ENCODE results near the gene LOXL1. TPM values are rescaled to one million over a fixed set of nuclear protein-coding genes. Genes with fewer than 3 reads are reported as not detected.
"Not testable (repeated sequence)": the region's sequence is repeated elsewhere in the genome, so short reads cannot be mapped to it uniquely, and the experiment has no call there.

The LOXL1 gene
- total RNA-seq, 2 experiments from 2014 or later, result 1.9 to 2.5 TPM

DNA sequence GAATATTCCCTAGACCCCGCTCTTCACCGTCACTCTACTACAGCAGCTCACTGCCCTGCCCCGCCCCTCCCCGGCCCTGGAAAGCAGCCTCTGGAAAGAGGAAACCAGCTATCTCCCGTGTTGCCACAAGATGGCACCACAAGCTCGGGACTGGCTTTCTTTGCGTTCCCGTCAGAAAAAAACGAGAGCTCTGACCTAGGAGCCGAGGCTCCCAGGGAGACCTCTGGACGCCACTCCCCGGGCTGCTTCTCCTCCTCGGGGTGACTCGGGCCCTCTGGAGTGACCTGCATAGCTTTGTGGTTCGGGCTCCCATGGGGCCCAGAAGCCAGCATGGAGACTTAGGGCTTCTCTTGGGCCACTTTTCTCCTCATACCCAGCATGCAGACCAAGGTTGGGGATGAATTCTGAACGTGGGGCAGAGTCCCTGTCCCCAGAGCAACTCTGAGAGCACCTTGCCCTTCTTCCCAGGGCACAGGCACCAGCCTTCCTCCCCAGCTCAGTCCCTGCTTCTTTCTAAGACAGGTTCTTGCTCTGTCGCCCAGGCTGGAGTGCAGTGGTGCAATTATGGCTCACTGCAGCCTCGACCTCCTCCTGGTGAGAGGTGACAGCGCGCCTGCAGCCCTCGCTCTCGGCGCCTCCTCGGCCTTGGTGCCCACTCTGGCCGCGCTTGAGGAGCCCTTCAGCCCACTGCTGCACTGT is 46.9 kb downstream of the LOXL1 start:
- ChIA-PET POLR2A (interaction anchor here (0.6 to 0.8 kb wide), 4 partner anchors 21 to 1006 kb away, joined by 3 to 6 read pairs (median 4); partner anchors contain the start of gene PML), CTCF (interaction anchor here (0.6 to 6.7 kb wide), 46 partner anchors 7 to 1441 kb away, joined by 3 to 57 read pairs (median 4); partner anchors contain the start of genes PML and STOML1)
- ATAC-seq (peak; percentile 88), DNase-seq (peak; percentile 91)
- intact Hi-C loops (cut with DNase I, micrococcal nuclease), result loop anchor here (1.0 to 5.0 kb wide), 11 partner anchors 8 to 349 kb away; partner anchors contain the start of gene PML (in 1 of the 2)
- Mint-ChIP-seq H3K36me3 (ENCODE audit: low read depth) (no peaks in the 10 kb centered on the region), H3K9me3 (ENCODE audit: low read depth) (peaks cover 4% of the 10 kb centered on the region), H3K4me3 (peak overlapping the region; percentile 8), H3K4me1 (peaks cover 27% of the 10 kb centered on the region), H3K27me3 (peaks cover 12% of the 10 kb centered on the region), H3K27ac (no peak overlapping the region)

DNA sequence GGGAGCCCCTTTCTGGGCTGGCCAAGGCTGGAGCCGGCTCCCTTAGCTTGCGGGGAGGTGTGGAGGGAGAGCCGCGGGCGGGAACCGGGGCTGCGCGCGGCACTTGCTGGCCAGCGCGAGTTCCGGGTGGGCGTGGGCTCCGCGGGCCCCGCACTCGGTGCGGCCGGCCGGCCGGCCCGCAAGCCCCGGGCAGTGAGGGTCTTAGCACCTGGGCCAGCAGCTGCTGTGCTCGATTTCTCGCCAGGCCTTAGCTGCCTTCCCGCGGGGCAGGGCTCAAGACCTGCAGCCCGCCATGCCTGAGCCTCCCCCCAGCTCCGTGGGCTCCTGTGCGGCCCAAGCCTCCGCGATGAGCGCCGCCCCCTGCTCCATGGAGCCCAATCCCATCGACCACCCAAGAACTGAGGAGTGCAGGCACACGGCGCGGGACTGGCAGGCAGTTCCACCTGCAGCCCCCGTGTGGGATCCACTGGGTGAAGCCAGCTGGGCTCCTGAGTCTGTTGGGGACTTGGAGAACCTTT is 47.5 kb downstream of the LOXL1 start:
- not testable (repeated sequence) for H3K27ac Mint-ChIP-seq; H3K4me3 Mint-ChIP-seq; H3K9me3 Mint-ChIP-seq (ENCODE audit: low read depth); DNase-seq; H3K36me3 Mint-ChIP-seq (ENCODE audit: low read depth); ATAC-seq
- ChIA-PET POLR2A (interaction anchor here (1.0 kb wide), 1 partner anchor 8 kb away, joined by 3 read pairs; no protein-coding TSS in a partner anchor), CTCF (interaction anchor here (0.6 to 6.7 kb wide), 24 partner anchors 8 to 488 kb away, joined by 3 to 57 read pairs (median 6); partner anchors contain the start of genes PML and STOML1)
- H3K4me1 Mint-ChIP-seq, result peaks cover 27% of the 10 kb centered on the region
- intact Hi-C loops (cut with DNase I, micrococcal nuclease), result loop anchor here (1.0 to 5.0 kb wide), 11 partner anchors 8 to 349 kb away; partner anchors contain the start of gene PML (in 1 of the 2)
- peaks cover 12% of the 10 kb centered on the region for H3K27me3 Mint-ChIP-seq

DNA sequence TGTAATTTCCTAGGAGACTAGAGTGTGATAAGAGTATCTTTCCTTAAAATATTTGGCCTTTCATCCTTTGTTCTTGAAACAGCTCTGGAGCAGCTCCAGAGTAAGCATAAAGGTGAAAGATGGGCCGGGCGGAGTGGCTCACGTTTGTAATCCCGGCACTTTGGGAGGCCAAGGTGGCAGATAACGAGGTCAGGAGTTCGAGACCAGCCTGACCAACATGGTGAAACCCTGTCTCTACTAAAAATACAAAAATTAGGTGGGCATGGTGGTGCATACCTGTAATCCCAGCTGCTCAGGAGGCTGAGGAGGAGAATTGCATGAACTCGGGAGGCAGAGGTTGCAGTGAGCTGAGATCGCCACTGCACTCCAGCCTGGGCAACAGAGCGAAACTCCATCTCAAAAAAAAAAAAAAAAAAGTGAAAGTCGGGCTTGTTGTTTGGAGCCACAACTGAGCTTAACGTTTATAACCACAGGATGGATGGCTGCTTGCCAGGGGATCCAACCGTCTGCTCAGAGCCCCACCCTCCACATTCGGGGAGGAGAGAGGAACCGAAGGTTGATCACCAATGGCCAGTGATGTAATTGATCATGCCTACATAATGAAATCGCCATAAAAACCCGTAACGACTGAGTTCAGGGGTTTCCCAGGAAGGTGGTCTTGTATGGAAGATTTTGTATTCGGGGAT is 49.3 kb downstream of the LOXL1 start:
- not testable (repeated sequence) for H3K9me3 Mint-ChIP-seq (ENCODE audit: low read depth); H3K36me3 Mint-ChIP-seq (ENCODE audit: low read depth); H3K4me3 Mint-ChIP-seq
- intact Hi-C loops (cut with DNase I, micrococcal nuclease), result loop anchor here in 1 of 2 experiments (5.0 kb wide), 1 partner anchor 62 kb away; no protein-coding TSS in a partner anchor
- Mint-ChIP-seq H3K27ac (peak overlapping the region; percentile 43), H3K27me3 (peaks cover 12% of the 10 kb centered on the region), H3K4me1 (peaks cover 30% of the 10 kb centered on the region)
- DNase-seq (peak; percentile 62), ATAC-seq (peak; percentile 20)
- POLR2A ChIA-PET, result interaction anchor here (1.7 kb wide), 1 partner anchor 31 kb away, joined by 3 read pairs; no protein-coding TSS in a partner anchor
- CTCF ChIA-PET, result interaction anchor here (0.7 to 6.7 kb wide), 12 partner anchors 10 to 672 kb away, joined by 3 to 57 read pairs (median 3); partner anchors contain the start of gene PML

DNA sequence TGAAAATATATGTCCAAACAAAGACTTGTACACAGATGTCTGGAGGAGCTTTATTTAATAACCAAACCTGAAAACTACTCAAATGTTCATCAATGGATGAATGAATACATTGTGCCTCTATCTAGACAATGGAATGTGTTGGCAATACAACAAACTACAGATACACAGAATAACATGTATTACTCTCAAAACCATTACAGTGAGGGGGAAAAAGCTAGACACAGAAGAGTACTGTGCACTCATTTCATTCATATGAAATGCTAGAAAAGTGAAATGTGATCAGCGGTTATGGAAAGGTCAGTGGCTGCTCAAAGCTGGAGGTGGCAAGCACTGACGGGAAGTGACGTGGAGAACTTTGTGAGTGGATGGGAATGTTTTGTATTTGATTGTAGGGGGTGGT is 52.6 kb downstream of the LOXL1 start:
- CTCF ChIA-PET, result interaction anchor here (1.1 kb wide), 1 partner anchor 51 kb away, joined by 4 read pairs; no protein-coding TSS in a partner anchor
- Mint-ChIP-seq H3K36me3 (ENCODE audit: low read depth) (peaks cover under 1% of the 10 kb centered on the region), H3K27me3 (peaks cover 12% of the 10 kb centered on the region), H3K9me3 (ENCODE audit: low read depth) (peaks cover 4% of the 10 kb centered on the region), H3K4me1 (peaks cover 46% of the 10 kb centered on the region), H3K27ac (no peak overlapping the region), H3K4me3 (no peak overlapping the region)
- intact Hi-C loops (cut with DNase I, micrococcal nuclease), result loop anchor here in 1 of 2 experiments (5.0 kb wide), 1 partner anchor 58 kb away; no protein-coding TSS in a partner anchor
- no peak for ATAC-seq
- DNase-seq, result no peak
- POLR2A ChIA-PET, result no interaction called here

DNA sequence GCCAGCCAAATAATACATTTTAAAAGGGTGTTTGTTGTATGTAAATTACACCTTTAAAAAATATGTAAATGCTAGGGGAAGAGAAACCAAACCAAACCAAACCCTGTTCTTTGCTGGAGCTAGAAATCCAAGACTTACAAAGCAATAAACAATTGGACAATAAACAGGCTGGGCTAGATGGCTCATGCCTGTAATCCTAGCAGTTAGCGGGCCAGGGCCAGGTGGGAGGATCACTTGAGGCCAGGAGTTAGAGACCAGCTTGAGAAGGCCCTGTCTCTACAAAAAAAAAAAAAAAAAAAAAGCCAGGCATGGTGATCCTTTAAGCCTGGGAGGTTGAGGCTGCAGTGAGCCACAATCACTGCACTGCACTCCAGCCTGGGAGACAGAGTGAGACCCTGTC is 53.4 kb downstream of the LOXL1 start:
- DNase-seq, result no peak
- Mint-ChIP-seq H3K27me3 (peaks cover 8% of the 10 kb centered on the region), H3K9me3 (ENCODE audit: low read depth) (no peaks in the 10 kb centered on the region), H3K27ac (no peak overlapping the region), H3K4me3 (no peak overlapping the region), H3K36me3 (ENCODE audit: low read depth) (peaks cover 5% of the 10 kb centered on the region), H3K4me1 (peaks cover 41% of the 10 kb centered on the region)
- POLR2A ChIA-PET, result no interaction called here
- intact Hi-C loops (cut with DNase I, micrococcal nuclease), result loop anchor here in 1 of 2 experiments (5.0 kb wide), 1 partner anchor 58 kb away; no protein-coding TSS in a partner anchor
- CTCF ChIA-PET, result interaction anchor here (0.5 kb wide), 1 partner anchor 591 kb away, joined by 3 read pairs; no protein-coding TSS in a partner anchor
- no peak for ATAC-seq

DNA sequence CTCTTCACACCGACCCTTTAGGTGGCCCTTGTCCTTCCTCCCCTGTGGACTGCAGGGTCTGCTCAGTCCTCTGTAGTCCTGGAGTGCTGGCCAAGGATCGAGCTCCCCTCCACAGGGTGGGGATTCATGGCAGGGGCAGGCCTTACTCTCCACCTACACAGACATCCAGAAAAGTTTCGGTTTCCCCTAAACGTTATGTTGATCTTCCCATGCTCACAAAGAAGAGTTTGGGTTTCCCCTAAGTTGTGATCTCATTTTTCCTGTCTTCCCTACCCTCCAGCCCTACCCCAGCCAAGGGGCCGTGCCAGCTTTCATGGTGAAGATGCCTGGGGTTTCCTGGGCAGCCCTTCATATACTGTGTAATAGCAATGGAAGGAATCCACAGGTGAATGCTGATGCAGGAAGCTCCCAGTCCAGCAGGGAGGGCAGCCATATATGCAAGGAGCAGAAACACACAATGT is 55.5 kb downstream of the LOXL1 start:
- Mint-ChIP-seq H3K4me3 (peak overlapping the region; percentile 52), H3K36me3 (ENCODE audit: low read depth) (peaks cover 8% of the 10 kb centered on the region), H3K27ac (peak overlapping the region; percentile 93), H3K4me1 (peaks cover 25% of the 10 kb centered on the region), H3K27me3 (no peaks in the 10 kb centered on the region), H3K9me3 (ENCODE audit: low read depth) (no peaks in the 10 kb centered on the region)
- peak; percentile 58 for ATAC-seq
- intact Hi-C loops (cut with DNase I, micrococcal nuclease), result no loop called here
- peak; percentile 50 for DNase-seq
- POLR2A ChIA-PET, result no interaction called here
- CTCF ChIA-PET, result interaction anchor here (0.9 to 1.8 kb wide), 6 partner anchors 9 to 25 kb away, joined by 3 to 8 read pairs (median 4); partner anchors contain the start of genes PML and STOML1

DNA sequence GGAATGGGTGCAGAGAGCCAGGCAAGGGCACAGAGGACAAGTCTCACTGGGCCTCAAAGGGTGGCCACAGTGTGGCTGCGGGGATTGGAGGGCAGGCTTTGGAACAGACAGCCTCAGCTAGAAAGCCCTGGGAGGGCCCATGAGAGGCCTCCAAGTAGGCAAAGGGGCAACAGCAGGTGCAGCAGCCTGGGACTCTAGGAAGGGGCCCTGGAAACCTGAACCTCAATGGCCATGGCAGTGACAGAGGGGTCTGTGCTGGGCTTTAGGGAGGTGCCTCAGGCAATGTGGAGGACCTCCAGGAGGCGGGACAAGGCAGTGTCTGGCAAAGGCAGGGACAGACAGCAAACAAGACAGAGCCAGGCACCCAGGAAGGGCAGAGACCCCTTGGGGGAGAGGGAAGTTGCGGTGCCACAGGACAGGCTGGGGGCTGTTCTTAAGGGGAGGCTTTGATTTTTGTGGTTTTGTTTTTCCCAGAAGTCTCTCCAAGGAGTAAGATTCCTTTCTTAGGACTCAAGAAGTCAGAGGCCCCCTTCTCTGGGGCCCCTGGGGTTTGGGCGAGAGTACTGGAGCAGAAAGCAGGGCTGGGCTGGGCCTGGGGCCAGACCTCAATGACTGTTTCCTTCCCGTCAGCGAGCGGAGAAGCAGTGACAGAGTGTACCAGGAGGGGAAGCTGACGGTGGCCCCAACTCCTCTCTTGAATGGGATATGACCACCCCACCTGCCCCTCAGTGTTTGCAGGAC is 56.1 kb downstream of the LOXL1 start:
- ChIA-PET POLR2A (interaction anchor here (0.6 kb wide), 1 partner anchor 1587 kb away, joined by 3 read pairs; no protein-coding TSS in a partner anchor), CTCF (interaction anchor here (0.8 to 1.8 kb wide), 4 partner anchors 9 to 180 kb away, joined by 3 to 8 read pairs (median 6); partner anchors contain the start of genes PML and STOML1)
- Mint-ChIP-seq H3K9me3 (ENCODE audit: low read depth) (no peaks in the 10 kb centered on the region), H3K4me1 (peaks cover 25% of the 10 kb centered on the region), H3K27me3 (no peaks in the 10 kb centered on the region), H3K36me3 (ENCODE audit: low read depth) (peaks cover 8% of the 10 kb centered on the region), H3K27ac (peak overlapping the region; percentile 93), H3K4me3 (peak overlapping the region; percentile 52)
- peak; percentile 78 for DNase-seq
- intact Hi-C loops (cut with DNase I, micrococcal nuclease), result no loop called here
- ATAC-seq, result peak; percentile 81

DNA sequence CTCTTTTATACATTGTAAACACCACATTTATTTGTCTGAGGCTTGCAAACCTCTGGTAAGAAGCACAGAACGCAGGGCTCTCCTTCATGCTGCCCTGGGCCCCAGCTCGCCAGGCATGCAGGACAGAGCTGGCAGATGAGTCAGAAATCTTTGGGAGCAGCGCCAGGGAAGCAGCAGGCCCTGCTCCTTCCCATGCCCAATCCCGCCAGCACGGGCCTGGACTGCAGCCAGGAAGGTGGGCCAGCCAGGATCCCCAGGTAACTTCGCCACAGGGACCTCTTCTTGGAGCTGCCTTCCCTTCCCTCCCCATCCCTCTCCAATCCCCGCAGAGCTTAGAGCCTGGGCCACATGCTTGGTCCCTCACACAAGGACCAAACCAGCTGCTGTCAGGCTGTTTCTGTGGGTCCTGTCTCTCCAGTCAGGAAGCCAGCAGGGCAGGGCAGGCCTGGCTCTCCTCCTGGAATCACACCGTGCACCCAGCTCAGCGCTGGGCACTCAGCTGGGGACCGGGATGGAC is 57.0 kb downstream of the LOXL1 start:
- H3K9me3 Mint-ChIP-seq (ENCODE audit: low read depth), result no peaks in the 10 kb centered on the region
- no peak for ATAC-seq
- no peak for DNase-seq
- intact Hi-C loops (cut with DNase I, micrococcal nuclease), result no loop called here
- peaks cover 28% of the 10 kb centered on the region for H3K4me1 Mint-ChIP-seq
- H3K36me3 Mint-ChIP-seq (ENCODE audit: low read depth), result peaks cover 8% of the 10 kb centered on the region
- peak overlapping the region; percentile 93 for H3K27ac Mint-ChIP-seq
- H3K27me3 Mint-ChIP-seq, result no peaks in the 10 kb centered on the region
- no peak overlapping the region for H3K4me3 Mint-ChIP-seq
- ChIA-PET POLR2A (no interaction called here), CTCF (interaction anchor here (0.6 to 0.8 kb wide), 4 partner anchors 9 to 180 kb away, joined by 3 to 5 read pairs (median 3); no protein-coding TSS in a partner anchor)

DNA sequence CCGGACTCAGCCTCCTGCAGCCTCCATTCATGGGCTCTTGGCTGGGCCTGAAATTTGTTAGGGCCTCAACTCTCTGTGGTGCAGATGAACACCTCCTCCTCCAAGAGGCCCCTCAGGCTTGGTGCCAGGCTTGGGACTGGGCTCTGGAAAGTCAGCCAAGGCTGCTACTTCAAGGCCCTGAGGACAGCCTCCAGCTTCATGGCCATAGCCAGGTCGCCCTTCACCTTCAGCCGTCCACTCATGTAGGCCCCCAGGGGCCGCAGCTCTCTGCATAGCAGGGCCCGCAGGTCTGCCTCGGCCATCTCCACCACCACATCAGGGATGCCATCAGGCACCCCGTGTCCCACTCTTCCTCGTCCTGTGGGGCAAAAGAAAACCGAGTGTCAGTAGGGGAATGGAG is 57.5 kb downstream of the LOXL1 start:
- Mint-ChIP-seq H3K4me1 (peaks cover 28% of the 10 kb centered on the region), H3K36me3 (ENCODE audit: low read depth) (peaks cover 8% of the 10 kb centered on the region), H3K9me3 (ENCODE audit: low read depth) (no peaks in the 10 kb centered on the region), H3K4me3 (no peak overlapping the region), H3K27ac (peak overlapping the region; percentile 45), H3K27me3 (no peaks in the 10 kb centered on the region)
- ChIA-PET CTCF (interaction anchor here (0.7 to 0.8 kb wide), 2 partner anchors 10 to 18 kb away, joined by 3 read pairs; no protein-coding TSS in a partner anchor), POLR2A (no interaction called here)
- no peak for DNase-seq
- ATAC-seq, result no peak
- intact Hi-C loops (cut with DNase I, micrococcal nuclease), result no loop called here

All from activated CD4-positive, alpha-beta T cell treated with anti-CD3 and anti-CD28 coated beads for 36 hours (primary cell).